K562 (cell line): ENCODE results near the gene ZNF83. TPM values are rescaled to one million over a fixed set of nuclear protein-coding genes. Genes with fewer than 3 reads are reported as not detected.

Experiments
- CC2D1A ChIP-seq: fragments of 450-650 bp; IDR thresholded peaks from 2 replicates; pipeline ENCODE4 v1.6.1; 2017; ENCODE audit warnings: mild to moderate bottlenecking
- HDAC8 ChIP-seq: fragments of 450-650 bp; IDR thresholded peaks from 2 replicates; pipeline ENCODE4 v1.6.1; 2016; ENCODE audit warnings: mild to moderate bottlenecking, missing genetic modification characterization, moderate library complexity, missing compliant biosample characterization
- KAT8 ChIP-seq: fragments of 450-650 bp; IDR thresholded peaks from 2 replicates; pipeline ENCODE4 v1.6.1; 2016; ENCODE audit warnings: low read depth, mild to moderate bottlenecking
- NFATC3 ChIP-seq: fragments of 450-650 bp; IDR thresholded peaks from 2 replicates; pipeline ENCODE4 v1.6.1; 2017; ENCODE audit warnings: mild to moderate bottlenecking
- NFE2 ChIP-seq: IDR thresholded peaks from 2 replicates; pipeline ENCODE4 v1.6.1; 2014; ENCODE audit warnings: antibody characterized with exemption, low read depth
- RAD21 ChIP-seq, 2 experiments: fragments of 250-450 bp in 1 of 2; fragments of 450-650 bp in 1 of 2; sonication (Bioruptor Pico) in 1 of 2; formaldehyde crosslinking in 1 of 2; IDR thresholded peaks in 1 of 2; conservative IDR thresholded peaks in 1 of 2; 2 replicates each; pipeline versions ENCODE4 v1.4.0 to v1.8.0; 2020 to 2022; ENCODE audit warnings: mild to moderate bottlenecking in 2 of 2, moderate library complexity in 1 of 2
- TFAM ChIP-seq: fragments of 250-450 bp; sonication (Bioruptor Pico); conservative IDR thresholded peaks from 2 replicates; pipeline ENCODE4 v1.5.0; 2021; ENCODE audit warnings: mild to moderate bottlenecking, moderate library complexity
- YY1 ChIP-seq, 3 experiments: IDR thresholded peaks; 2 replicates each; pipeline ENCODE4 v1.6.1; 2011; ENCODE audit warnings: low read length in 2 of 3, mild to moderate bottlenecking in 2 of 3, moderate library complexity in 2 of 3, borderline replicate concordance in 1 of 3, control low read depth in 1 of 3, low read depth in 1 of 3; ENCODE audit not compliant: insufficient read depth in 3 of 3, insufficient replicate concordance in 2 of 3, control insufficient read depth in 1 of 3, insufficient read length in 1 of 3; ENCODE audit errors: extremely low read depth in 1 of 3
- polyA plus RNA-seq, 8 experiments: library from polyadenylated mRNA; depleted of rRNA in 4 of 8; stranded (reverse) in 5 of 8; unstranded in 3 of 8; fragments of >200 nt; fragmentation: Nextera tagmentation in 2 of 8; fragmentation: Illumina TruSeq in 1 of 8; extraction: Ambion mirVana in 2 of 8; extraction: Trizol in 1 of 8; gene quantifications; 2 replicates each; pipeline versions ENCODE4 v1.2.1 to v1.2.3, GENCODE V29; 2011 to 2014; ENCODE audit warnings: inconsistent platforms in 1 of 8, missing spikeins in 1 of 8
- total RNA-seq, 7 experiments: library from RNA; depleted of rRNA in 6 of 7; stranded (reverse); fragments of >200 nt in 6 of 7; fragmentation: Illumina TruSeq in 2 of 7; extraction: Trizol in 2 of 7; gene quantifications; 2 replicates each; pipeline versions ENCODE4 v1.2.1 to v1.2.3, GENCODE V29; 2011 to 2021; ENCODE audit warnings: low replicate concordance in 1 of 7
- TF ChIP-seq, protein P1 (sequence below): IDR thresholded peaks from 3 replicates; pipeline ENCODE4 v1.6.1; 2011; ENCODE audit warnings: borderline replicate concordance, mild to moderate bottlenecking, moderate library complexity; ENCODE audit not compliant: insufficient read length; ENCODE audit errors: extremely low read depth
- TF ChIP-seq, protein P2 (sequence below): fragments of 250-450 bp; sonication (Bioruptor Pico); IDR thresholded peaks from 2 replicates; pipeline ENCODE4 v1.4.0; 2020; ENCODE audit warnings: mild to moderate bottlenecking, moderate library complexity
- TF ChIP-seq, protein P3 (sequence below): fragments of 450-650 bp; IDR thresholded peaks from 2 replicates; pipeline ENCODE4 v1.6.1; 2016; ENCODE audit warnings: mild to moderate bottlenecking, moderate library complexity

ZNF83 gene
- total and polyA plus RNA-seq, 9 of the 15 experiments (the other 6 are each of a cell fraction or from before 2014, with no cell fraction given): 18.6 to 74.3 (median 51.9) TPM

DNA sequence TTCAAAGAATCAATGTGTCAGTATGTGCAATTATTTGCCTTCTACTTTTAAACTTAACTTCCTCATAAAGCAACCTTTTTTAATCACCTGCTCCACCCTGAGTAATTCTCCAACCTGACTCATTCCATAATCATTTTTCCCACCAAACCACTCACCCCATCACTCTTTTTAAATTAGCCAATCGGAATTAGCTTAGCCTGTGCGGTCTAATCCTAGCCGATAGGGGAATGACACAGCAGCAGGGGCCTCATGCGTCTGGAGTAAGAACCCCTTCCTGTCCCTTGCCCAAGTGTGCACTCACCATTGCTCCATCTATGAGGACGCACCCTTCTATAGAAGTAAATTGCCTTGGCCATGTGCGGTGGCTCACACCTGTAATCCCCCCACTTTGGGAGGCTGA, 27.4 kb upstream of the ZNF83 start (continued):
- TF ChIP-seq, protein P1, sequence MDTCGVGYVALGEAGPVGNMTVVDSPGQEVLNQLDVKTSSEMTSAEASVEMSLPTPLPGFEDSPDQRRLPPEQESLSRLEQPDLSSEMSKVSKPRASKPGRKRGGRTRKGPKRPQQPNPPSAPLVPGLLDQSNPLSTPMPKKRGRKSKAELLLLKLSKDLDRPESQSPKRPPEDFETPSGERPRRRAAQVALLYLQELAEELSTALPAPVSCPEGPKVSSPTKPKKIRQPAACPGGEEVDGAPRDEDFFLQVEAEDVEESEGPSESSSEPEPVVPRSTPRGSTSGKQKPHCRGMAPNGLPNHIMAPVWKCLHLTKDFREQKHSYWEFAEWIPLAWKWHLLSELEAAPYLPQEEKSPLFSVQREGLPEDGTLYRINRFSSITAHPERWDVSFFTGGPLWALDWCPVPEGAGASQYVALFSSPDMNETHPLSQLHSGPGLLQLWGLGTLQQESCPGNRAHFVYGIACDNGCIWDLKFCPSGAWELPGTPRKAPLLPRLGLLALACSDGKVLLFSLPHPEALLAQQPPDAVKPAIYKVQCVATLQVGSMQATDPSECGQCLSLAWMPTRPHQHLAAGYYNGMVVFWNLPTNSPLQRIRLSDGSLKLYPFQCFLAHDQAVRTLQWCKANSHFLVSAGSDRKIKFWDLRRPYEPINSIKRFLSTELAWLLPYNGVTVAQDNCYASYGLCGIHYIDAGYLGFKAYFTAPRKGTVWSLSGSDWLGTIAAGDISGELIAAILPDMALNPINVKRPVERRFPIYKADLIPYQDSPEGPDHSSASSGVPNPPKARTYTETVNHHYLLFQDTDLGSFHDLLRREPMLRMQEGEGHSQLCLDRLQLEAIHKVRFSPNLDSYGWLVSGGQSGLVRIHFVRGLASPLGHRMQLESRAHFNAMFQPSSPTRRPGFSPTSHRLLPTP: no peak
- TF ChIP-seq TFAM (CRISPR knock-in tag) (no peak), HDAC8 (tag) (no peak), NFE2 (peak; percentile 92), YY1 (IDR thresholded peaks at IDR 0.05; ENCODE audit: borderline replicate concordance in 1 of 3, control insufficient read depth in 1 of 3, extremely low read depth in 1 of 3, insufficient read depth in 3 of 3, insufficient read length in 1 of 3, insufficient replicate concordance in 2 of 3, low read depth in 1 of 3, low read length in 2 of 3) (no peak), CC2D1A (no peak), RAD21 (CRISPR knock-in tag; conservative IDR thresholded peaks at IDR 0.05 in 1 of 2, IDR thresholded peaks at IDR 0.05 in 1 of 2) (no peak), NFATC3 (no peak), KAT8 (no peak)
- TF ChIP-seq, protein P2, sequence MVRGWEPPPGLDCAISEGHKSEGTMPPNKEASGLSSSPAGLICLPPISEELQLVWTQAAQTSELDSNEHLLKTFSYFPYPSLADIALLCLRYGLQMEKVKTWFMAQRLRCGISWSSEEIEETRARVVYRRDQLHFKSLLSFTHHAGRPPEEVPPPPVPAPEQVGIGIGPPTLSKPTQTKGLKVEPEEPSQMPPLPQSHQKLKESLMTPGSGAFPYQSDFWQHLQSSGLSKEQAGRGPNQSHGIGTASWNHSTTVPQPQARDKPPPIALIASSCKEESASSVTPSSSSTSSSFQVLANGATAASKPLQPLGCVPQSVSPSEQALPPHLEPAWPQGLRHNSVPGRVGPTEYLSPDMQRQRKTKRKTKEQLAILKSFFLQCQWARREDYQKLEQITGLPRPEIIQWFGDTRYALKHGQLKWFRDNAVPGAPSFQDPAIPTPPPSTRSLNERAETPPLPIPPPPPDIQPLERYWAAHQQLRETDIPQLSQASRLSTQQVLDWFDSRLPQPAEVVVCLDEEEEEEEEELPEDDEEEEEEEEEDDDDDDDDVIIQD (CRISPR knock-in tag): no peak
- TF ChIP-seq, protein P3, sequence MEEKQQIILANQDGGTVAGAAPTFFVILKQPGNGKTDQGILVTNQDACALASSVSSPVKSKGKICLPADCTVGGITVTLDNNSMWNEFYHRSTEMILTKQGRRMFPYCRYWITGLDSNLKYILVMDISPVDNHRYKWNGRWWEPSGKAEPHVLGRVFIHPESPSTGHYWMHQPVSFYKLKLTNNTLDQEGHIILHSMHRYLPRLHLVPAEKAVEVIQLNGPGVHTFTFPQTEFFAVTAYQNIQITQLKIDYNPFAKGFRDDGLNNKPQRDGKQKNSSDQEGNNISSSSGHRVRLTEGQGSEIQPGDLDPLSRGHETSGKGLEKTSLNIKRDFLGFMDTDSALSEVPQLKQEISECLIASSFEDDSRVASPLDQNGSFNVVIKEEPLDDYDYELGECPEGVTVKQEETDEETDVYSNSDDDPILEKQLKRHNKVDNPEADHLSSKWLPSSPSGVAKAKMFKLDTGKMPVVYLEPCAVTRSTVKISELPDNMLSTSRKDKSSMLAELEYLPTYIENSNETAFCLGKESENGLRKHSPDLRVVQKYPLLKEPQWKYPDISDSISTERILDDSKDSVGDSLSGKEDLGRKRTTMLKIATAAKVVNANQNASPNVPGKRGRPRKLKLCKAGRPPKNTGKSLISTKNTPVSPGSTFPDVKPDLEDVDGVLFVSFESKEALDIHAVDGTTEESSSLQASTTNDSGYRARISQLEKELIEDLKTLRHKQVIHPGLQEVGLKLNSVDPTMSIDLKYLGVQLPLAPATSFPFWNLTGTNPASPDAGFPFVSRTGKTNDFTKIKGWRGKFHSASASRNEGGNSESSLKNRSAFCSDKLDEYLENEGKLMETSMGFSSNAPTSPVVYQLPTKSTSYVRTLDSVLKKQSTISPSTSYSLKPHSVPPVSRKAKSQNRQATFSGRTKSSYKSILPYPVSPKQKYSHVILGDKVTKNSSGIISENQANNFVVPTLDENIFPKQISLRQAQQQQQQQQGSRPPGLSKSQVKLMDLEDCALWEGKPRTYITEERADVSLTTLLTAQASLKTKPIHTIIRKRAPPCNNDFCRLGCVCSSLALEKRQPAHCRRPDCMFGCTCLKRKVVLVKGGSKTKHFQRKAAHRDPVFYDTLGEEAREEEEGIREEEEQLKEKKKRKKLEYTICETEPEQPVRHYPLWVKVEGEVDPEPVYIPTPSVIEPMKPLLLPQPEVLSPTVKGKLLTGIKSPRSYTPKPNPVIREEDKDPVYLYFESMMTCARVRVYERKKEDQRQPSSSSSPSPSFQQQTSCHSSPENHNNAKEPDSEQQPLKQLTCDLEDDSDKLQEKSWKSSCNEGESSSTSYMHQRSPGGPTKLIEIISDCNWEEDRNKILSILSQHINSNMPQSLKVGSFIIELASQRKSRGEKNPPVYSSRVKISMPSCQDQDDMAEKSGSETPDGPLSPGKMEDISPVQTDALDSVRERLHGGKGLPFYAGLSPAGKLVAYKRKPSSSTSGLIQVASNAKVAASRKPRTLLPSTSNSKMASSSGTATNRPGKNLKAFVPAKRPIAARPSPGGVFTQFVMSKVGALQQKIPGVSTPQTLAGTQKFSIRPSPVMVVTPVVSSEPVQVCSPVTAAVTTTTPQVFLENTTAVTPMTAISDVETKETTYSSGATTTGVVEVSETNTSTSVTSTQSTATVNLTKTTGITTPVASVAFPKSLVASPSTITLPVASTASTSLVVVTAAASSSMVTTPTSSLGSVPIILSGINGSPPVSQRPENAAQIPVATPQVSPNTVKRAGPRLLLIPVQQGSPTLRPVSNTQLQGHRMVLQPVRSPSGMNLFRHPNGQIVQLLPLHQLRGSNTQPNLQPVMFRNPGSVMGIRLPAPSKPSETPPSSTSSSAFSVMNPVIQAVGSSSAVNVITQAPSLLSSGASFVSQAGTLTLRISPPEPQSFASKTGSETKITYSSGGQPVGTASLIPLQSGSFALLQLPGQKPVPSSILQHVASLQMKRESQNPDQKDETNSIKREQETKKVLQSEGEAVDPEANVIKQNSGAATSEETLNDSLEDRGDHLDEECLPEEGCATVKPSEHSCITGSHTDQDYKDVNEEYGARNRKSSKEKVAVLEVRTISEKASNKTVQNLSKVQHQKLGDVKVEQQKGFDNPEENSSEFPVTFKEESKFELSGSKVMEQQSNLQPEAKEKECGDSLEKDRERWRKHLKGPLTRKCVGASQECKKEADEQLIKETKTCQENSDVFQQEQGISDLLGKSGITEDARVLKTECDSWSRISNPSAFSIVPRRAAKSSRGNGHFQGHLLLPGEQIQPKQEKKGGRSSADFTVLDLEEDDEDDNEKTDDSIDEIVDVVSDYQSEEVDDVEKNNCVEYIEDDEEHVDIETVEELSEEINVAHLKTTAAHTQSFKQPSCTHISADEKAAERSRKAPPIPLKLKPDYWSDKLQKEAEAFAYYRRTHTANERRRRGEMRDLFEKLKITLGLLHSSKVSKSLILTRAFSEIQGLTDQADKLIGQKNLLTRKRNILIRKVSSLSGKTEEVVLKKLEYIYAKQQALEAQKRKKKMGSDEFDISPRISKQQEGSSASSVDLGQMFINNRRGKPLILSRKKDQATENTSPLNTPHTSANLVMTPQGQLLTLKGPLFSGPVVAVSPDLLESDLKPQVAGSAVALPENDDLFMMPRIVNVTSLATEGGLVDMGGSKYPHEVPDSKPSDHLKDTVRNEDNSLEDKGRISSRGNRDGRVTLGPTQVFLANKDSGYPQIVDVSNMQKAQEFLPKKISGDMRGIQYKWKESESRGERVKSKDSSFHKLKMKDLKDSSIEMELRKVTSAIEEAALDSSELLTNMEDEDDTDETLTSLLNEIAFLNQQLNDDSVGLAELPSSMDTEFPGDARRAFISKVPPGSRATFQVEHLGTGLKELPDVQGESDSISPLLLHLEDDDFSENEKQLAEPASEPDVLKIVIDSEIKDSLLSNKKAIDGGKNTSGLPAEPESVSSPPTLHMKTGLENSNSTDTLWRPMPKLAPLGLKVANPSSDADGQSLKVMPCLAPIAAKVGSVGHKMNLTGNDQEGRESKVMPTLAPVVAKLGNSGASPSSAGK: peak; percentile 92
